Stimulated activated effector memory CD8-positive, alpha-beta T cell treated with anti-CD3 and anti-CD28 coated beads, Interleukin-12 subunit alpha, Interleukin-12 subunit beta, amount 100 ng/mL, for 72 hours (primary cell): ENCODE results near the gene TREM1.
"Not testable (repeated sequence)": the region's sequence is repeated elsewhere in the genome, so short reads cannot be mapped to it uniquely, and the experiment has no call there.

Source experiments
- ATAC-seq: fragments of 150-1000 bp; cut with Tn5 transposase; 2 replicates; pipeline ENCODE4 v1.10.0; 2021
- DNase-seq, 2 donors: peaks; one replicate each; pipeline ENCODE4 v3.0.0; 2021 to 2022; ENCODE audit warnings: low spot score in 2 of 2
- H3K27ac Mint-ChIP-seq: one replicate; pipeline ENCODE4 v1.8.0; 2022; ENCODE audit warnings: mild to moderate bottlenecking, mixed read lengths
- H3K36me3 Mint-ChIP-seq: one replicate; pipeline ENCODE4 v1.8.0; 2022; ENCODE audit warnings: mild to moderate bottlenecking, mixed read lengths
- H3K4me1 Mint-ChIP-seq: one replicate; pipeline ENCODE4 v1.8.0; 2022; ENCODE audit warnings: mixed read lengths
- H3K4me3 Mint-ChIP-seq: one replicate; pipeline ENCODE4 v1.8.0; 2022; ENCODE audit warnings: mild to moderate bottlenecking, mixed read lengths
- H3K9me3 Mint-ChIP-seq: one replicate; pipeline ENCODE4 v1.8.0; 2022; ENCODE audit warnings: mixed read lengths

TREM1 gene

DNA sequence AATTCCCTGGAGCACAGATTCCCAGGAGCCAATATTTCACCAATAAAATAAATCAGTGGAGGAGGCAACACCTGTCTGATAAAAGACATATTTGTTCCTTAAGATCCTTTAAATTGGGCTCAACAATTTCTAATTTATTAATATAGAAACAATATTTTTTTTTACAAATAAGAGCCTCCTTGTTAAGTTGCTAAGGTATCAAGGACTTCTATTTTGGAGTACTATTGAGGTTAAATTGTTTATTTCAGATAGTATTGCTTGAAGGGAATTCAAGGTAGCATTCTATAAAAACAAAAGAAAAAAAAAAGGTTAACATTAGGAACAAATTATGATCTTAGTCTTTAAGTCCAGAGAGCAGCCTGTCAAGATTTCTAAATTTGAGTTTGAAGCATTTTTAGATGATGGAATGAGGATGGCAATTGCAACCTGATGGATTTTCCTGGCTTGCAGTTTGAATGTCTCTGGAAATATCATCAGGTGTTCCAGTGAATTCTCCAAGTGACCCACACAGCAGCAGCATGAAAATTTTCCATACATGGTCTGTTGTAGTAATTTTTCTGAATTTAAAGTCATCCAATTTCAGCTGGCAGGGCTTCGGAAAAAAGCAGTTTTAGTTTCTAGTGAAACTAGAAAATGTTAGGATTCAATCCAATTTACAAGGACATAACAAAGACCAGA, 29.6 kb upstream of the TREM1 start:
- DNase-seq = no peak
- Mint-ChIP-seq H3K36me3 (peaks cover 6% of the 10 kb centered on the region), H3K4me1 (peaks cover 21% of the 10 kb centered on the region), H3K27ac (no peak overlapping the region), H3K9me3 (no peaks in the 10 kb centered on the region), H3K4me3 (no peak overlapping the region)
- ATAC-seq = no peak

DNA sequence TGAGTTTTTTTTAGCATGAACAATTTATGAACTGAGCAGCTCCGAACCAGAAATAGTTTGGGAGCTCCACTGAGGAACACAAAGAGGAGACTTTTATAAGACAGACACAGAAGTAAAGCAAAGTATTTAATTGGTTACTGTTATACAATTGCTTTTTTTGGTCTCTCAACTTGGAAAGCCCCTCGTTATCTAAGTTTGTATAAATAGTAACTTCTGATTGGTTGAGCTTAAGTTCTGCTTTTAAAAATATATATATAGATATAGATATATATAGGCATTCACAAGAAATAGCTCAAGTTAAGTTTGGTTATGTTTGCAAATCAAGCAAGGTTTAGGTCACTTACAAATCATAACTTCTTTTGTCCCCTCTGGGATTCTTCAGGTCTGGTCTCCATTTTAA, 28.7 kb upstream of the TREM1 start:
- Mint-ChIP-seq H3K4me1 (peaks cover 21% of the 10 kb centered on the region), H3K4me3 (no peak overlapping the region), H3K27ac (no peak overlapping the region), H3K9me3 (no peaks in the 10 kb centered on the region), H3K36me3 (peaks cover 6% of the 10 kb centered on the region)
- ATAC-seq (no peak), DNase-seq (no peak)

DNA sequence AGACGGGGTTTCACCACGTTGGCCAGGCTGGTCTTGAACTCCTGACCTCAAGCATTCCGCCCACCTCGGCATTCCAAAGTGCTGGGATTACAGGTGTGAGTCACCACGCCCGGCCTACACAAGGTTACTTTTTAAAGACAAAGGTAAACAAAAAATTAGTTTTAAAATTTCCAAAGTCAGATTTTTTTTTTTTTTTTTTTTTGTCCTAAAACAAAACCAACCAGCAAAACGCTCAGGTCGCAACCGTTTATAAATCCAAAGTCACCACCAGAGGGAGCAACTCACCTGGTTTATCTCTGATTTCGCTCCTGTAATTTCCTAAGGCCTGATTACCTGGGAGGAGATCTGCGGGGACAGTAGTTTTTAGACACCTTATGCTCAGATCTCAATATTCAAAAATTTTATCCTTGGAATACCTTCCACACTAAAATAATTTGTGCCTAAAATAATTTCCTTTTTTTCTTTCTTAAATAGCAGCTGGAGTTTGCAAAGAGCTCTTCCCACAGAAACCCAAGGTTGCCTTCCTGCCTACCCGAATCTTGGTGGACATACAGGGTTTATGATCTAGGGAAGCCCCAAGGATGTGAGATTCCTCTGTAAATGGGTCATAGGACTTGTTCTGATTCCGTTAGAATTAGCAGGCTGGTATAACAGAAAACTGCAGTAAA, 19.8 kb upstream of the TREM1 start:
- Mint-ChIP-seq H3K9me3 (no peaks in the 10 kb centered on the region), H3K4me3 (no peak overlapping the region), H3K4me1 (no peaks in the 10 kb centered on the region), H3K36me3 (no peaks in the 10 kb centered on the region), H3K27ac (no peak overlapping the region)
- no peak for ATAC-seq
- DNase-seq = no peak

DNA sequence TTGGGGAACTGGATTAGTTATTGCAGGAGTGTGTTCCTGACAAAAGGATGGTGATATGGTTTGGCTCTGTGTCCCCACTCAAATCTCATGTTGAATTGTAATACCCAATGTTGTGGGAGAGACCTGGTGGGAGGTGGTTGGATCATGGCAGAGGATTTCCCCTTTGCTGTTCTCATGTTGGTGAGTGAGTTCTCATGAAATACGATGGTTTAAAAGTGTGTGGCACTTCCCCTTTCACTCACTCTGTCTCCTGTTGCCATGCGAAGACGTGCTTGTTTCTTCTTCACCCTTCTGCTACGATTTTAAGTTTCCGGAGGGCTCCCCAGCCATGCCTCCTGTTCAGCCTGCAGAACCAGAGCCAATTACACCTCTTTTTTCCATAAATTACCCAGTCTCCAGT, 16.2 kb upstream of the TREM1 start:
- H3K27ac Mint-ChIP-seq = no peak overlapping the region
- H3K4me3 Mint-ChIP-seq = no peak overlapping the region
- H3K9me3 Mint-ChIP-seq = no peaks in the 10 kb centered on the region
- no peak for ATAC-seq
- H3K36me3 Mint-ChIP-seq = no peaks in the 10 kb centered on the region
- DNase-seq = no peak
- peaks cover 17% of the 10 kb centered on the region for H3K4me1 Mint-ChIP-seq

DNA sequence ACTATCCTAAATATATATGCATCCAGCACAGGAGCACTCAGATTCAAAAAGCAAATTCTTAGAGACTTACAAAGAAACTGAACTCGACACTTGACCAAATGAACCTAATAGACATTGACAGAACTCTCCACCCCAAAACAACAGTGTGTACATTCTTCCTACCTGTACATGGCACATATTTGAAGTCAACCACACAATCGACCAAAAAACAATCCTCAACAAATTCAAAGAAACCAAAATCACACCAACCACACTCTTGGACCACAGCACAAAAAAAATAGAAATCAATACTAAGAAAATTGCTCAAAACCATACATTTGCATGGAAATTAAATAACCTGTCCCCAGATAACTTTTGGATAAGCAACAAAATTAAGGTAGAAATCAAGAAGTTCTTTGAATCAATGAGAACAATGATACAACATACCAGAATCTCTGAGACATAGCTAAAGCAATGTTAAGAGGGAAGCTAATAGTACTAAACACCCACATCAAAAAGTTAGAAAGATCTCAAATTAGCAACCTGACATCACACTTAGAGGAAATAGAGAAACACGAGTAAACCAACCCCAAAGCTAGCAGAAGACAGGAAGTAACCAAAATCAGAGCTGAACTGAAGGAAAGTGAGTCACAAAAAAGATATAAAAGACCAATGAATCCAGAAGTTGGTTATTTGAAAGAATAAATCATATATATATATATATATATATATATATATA, 12.5 kb upstream of the TREM1 start:
- no peak for DNase-seq
- Mint-ChIP-seq H3K4me3 (peak overlapping the region; percentile 24), H3K27ac (no peak overlapping the region), H3K9me3 (peaks cover 3% of the 10 kb centered on the region), H3K4me1 (peaks cover 26% of the 10 kb centered on the region), H3K36me3 (no peaks in the 10 kb centered on the region)
- peak; percentile 74 for ATAC-seq

DNA sequence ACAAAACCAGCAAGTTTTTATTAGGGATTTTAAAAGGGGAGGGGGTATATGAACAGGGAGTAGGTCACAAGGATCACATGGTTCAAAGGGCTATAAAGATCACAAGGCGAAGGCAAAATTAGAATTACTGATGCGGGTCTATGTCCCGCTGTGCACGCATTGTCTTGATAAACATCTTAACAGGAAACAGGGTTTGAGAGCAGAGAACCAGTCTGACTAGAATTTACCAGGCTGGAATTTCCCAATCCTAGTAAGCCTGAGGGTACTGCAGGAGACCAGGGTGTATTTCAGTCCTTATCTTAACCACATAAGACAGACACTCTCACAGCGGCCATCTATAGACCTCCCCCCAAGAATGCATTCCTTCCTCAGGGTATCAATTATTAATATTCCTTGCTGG, 10.8 kb upstream of the TREM1 start:
- H3K4me1 Mint-ChIP-seq = peaks cover 26% of the 10 kb centered on the region
- H3K4me3 Mint-ChIP-seq, H3K27ac Mint-ChIP-seq: not testable (repeated sequence)

DNA sequence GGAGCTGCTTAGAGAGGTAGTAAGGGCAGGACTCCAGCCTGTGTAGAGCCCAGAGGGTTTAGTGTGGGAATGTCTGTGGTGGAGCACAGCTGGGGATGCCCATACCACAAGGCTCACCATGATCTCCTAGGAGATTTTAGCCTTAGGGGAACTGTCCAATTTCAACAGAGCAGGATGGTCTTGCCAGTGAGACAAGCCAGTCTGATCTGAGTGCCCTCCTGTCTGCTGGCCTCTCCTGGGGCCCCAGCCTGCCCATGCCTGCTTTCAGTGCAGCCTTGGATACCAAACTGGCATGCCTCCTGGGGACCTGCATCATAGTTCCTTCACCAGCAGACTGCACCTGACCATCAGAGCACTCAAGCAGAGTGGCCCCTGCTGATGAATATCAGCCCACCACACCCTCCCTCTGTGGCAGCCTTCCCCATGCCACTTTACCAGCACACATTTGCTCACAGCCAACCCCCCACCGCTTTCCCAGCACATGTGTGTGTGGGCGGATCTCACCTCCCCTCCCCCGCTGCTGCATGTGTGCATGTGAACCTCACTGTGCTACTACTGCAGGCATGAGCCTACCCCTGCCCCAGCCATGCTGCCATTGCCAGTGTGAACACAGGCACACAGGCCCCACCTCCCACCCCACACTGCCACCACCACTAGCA, 7.9 kb upstream of the TREM1 start:
- H3K27ac Mint-ChIP-seq = no peak overlapping the region
- H3K4me3 Mint-ChIP-seq = no peak overlapping the region
- H3K36me3 Mint-ChIP-seq = no peaks in the 10 kb centered on the region
- H3K9me3 Mint-ChIP-seq = peaks cover 3% of the 10 kb centered on the region
- ATAC-seq = no peak
- H3K4me1 Mint-ChIP-seq = peaks cover 25% of the 10 kb centered on the region
- DNase-seq = peak in 1 of 2 donors; percentile 43

More for the DNA sequence above, 10.8 kb upstream of the TREM1 start:
- not testable (repeated sequence) for DNase-seq, H3K36me3 Mint-ChIP-seq, ATAC-seq, H3K9me3 Mint-ChIP-seq

DNA sequence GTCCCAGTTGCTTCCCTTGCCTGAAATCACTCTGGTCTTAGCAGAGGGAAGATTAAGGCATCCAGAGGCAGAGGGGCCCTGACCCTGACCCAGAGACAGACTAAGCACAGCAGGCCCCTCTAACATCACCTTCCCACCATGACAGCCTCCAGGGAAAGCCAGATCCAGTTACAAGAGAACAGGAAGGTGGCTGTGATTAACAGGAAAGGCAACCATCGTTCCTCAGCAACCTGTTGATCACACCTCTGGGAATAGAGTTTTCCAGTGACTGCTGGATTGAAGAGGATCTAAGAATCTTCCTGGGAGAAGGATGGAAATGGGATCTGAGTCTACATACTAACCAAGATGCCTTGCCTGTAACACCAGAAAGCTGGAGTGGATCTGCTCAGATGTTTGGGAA, 5.2 kb upstream of the TREM1 start:
- Mint-ChIP-seq H3K9me3 (no peaks in the 10 kb centered on the region), H3K36me3 (no peaks in the 10 kb centered on the region), H3K27ac (no peak overlapping the region), H3K4me3 (no peak overlapping the region), H3K4me1 (peaks cover 8% of the 10 kb centered on the region)
- DNase-seq = no peak
- ATAC-seq = no peak

DNA sequence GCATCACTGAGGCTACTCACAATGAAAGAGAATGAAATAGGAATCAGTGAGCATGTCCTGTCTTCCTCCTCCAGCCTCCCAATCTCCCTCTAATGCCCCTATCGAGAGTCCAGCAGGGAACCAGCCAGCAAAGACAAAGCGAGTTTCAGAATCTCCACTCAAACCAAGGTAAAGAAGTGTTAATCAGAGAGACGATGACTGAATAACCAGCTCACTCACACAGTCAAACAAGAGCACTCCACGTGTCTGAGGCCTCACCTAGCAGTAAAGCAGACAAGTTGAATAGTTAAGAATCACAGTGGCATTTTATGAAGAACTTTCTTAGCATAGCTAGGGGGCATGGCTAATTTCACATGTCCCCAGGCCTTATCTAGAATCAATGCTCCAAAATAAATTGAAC, 3.3 kb upstream of the TREM1 start:
- H3K27ac Mint-ChIP-seq = no peak overlapping the region
- no peak overlapping the region for H3K4me3 Mint-ChIP-seq
- H3K36me3 Mint-ChIP-seq = no peaks in the 10 kb centered on the region
- peaks cover 13% of the 10 kb centered on the region for H3K4me1 Mint-ChIP-seq
- no peaks in the 10 kb centered on the region for H3K9me3 Mint-ChIP-seq
- no peak for ATAC-seq
- peak in 1 of 2 donors; percentile 25 for DNase-seq

DNA sequence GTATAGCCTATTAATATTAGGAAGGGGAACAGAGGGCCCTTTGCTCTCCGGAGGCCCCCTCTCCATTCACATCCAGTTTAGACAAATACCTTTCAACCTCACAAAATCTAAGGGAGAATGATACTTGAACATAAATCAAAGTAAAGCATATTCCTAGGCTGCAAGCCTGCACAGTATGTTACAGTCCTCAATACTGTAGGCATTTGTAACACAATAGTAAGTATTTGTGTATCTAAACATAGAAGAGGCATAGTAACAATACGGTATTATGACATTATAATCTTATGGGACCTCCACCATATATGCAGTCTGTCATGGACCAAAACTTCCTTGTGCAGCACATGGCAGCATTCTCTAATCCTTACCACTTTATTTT, 2.3 kb upstream of the TREM1 start:
- DNase-seq (peak in 1 of 2 donors; percentile 44), ATAC-seq (no peak)
- Mint-ChIP-seq H3K9me3 (no peaks in the 10 kb centered on the region), H3K4me1 (peaks cover 13% of the 10 kb centered on the region), H3K4me3 (no peak overlapping the region), H3K36me3 (no peaks in the 10 kb centered on the region), H3K27ac (peak overlapping the region; percentile 65)

GRCh38 chr6:41288030-41288753, 1.7 kb upstream of the TREM1 start:
- ATAC-seq = peak; percentile 81

DNA sequence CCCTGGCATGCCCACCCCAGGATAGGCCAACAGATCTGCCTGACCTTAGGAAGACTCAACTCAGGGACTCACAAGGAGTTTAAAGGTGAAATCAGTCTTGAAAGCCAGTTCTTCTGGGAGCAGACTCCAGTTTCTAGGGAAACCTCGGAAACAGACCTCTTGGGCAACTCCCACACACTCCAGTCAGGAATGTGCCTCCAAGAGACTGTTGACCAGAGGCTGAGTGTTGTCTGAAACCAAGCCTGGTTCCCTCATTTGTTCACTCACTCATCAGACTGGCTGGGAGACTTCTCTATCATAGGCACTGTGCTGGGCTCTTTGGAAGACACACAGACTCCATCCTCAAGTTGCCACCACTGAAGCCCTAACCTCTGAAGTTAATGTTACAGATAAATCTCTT, 1.8 kb downstream of the TREM1 start:
- ATAC-seq = no peak

More at GRCh38 chr6:41288030-41288753, 1.7 kb upstream of the TREM1 start:
- H3K4me1 Mint-ChIP-seq = peaks cover 13% of the 10 kb centered on the region
- H3K27ac Mint-ChIP-seq = peak overlapping the region; percentile 65
- no peaks in the 10 kb centered on the region for H3K9me3 Mint-ChIP-seq
- H3K4me3 Mint-ChIP-seq = no peak overlapping the region
- no peak for DNase-seq
- H3K36me3 Mint-ChIP-seq = no peaks in the 10 kb centered on the region

GRCh38 chr6:41283600-41283999, 2.9 kb downstream of the TREM1 start:
- H3K36me3 Mint-ChIP-seq = no peaks in the 10 kb centered on the region
- peaks cover 19% of the 10 kb centered on the region for H3K4me1 Mint-ChIP-seq
- ATAC-seq = no peak
- no peaks in the 10 kb centered on the region for H3K9me3 Mint-ChIP-seq
- H3K27ac Mint-ChIP-seq = no peak overlapping the region
- H3K4me3 Mint-ChIP-seq = no peak overlapping the region
- no peak for DNase-seq

More for the DNA sequence above, 1.8 kb downstream of the TREM1 start:
- Mint-ChIP-seq H3K4me1 (peaks cover 13% of the 10 kb centered on the region), H3K27ac (no peak overlapping the region), H3K36me3 (no peaks in the 10 kb centered on the region), H3K9me3 (no peaks in the 10 kb centered on the region), H3K4me3 (no peak overlapping the region)
- DNase-seq = peak in 1 of 2 donors; percentile 34

DNA sequence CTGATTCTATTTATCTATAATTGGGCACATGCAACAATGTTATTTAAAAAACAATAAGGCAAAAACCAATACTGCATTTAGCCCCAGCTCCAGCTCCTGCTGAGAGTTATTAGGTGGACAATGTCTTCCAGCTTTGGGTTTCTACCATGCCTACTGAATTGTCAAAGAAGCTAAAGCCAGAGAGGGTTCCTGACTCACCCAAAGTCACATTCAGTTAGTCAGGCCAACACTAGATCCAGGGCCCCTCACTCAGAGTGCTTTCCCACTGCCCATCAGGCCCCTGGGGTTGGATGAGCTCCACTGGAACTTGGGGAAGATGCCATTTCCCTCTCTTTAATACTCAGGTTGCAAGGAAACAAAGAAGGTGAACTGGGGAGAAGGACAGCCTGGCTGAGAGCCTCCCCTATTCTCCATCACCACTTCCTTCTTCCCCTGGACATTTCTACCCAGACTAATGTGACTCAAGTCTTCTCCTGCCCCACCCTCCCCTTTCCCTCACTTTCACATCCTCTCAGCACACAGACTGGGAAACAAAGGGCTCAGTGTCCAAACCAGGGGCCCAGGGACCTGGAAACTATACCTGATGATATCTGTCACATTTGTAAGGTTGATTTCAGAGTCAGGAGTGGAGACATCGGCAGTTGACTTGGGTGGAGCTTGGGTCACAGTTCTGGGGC, 6.0 kb downstream of the TREM1 start:
- H3K36me3 Mint-ChIP-seq = no peaks in the 10 kb centered on the region
- no peaks in the 10 kb centered on the region for H3K9me3 Mint-ChIP-seq
- H3K4me1 Mint-ChIP-seq = peaks cover 7% of the 10 kb centered on the region
- no peak overlapping the region for H3K27ac Mint-ChIP-seq
- DNase-seq = peak in 1 of 2 donors; percentile 42
- ATAC-seq = no peak
- H3K4me3 Mint-ChIP-seq = no peak overlapping the region
